ENCODE data around the gene TBC1D16. TPM values are rescaled to one million over a fixed set of nuclear protein-coding genes. Genes with fewer than 3 reads are reported as not detected.

TBC1D16 gene
- total and polyA plus RNA-seq, 12 donors = 4.8 to 23.3 (median 17.0) TPM

- H3K27ac ChIP-seq = no peak overlapping the region
- no peaks in the 10 kb centered on the region for H3K9me3 ChIP-seq
- intact Hi-C loops (cut with DNase I) = no loop called here
- WGBS, 2 donors = 84 to 88% methylated on average over 12 of the region's 12 CpGs
- ATAC-seq (no peak), DNase-seq (no peak)
- peaks cover 0 to 14% (median 0%) of the 10 kb centered on the region in 9 donors for H3K36me3 ChIP-seq
- H3K4me3 ChIP-seq = no peak overlapping the region
- peaks cover 0 to 17% (median 0%) of the 10 kb centered on the region in 9 donors for H3K4me1 ChIP-seq
- H3K27me3 ChIP-seq = no peaks in the 10 kb centered on the region
- TF ChIP-seq CTCF (IDR thresholded peaks at IDR 0.05) = no peak
Observed at GRCh38 chr17:80061421-80061820, 25.7 kb upstream of the TBC1D16 start.

- H3K4me1 ChIP-seq = peaks cover 0 to 17% (median 0%) of the 10 kb centered on the region in 9 donors
- no peak for DNase-seq
Observed at GRCh38 chr17:80060644-80061043, 25.0 kb upstream of the TBC1D16 start.

GRCh38 chr17:80058311-80058955 is 22.8 kb upstream of the TBC1D16 start:
- 95% methylated on average over 28 of the region's 28 CpGs for WGBS, 2 donors
- ATAC-seq (no peak), DNase-seq (no peak)
- Histone ChIP-seq H3K9me3 (no peaks in the 10 kb centered on the region), H3K4me3 (no peak overlapping the region), H3K27me3 (no peaks in the 10 kb centered on the region), H3K36me3 (peaks cover 0 to 14% (median 0%) of the 10 kb centered on the region in 9 donors), H3K27ac (no peak overlapping the region), H3K4me1 (peaks cover 0 to 13% (median 0%) of the 10 kb centered on the region in 9 donors)
- intact Hi-C loops (cut with DNase I) = no loop called here
- no peak for TF ChIP-seq CTCF (IDR thresholded peaks at IDR 0.05)

More at GRCh38 chr17:80060644-80061043, 25.0 kb upstream of the TBC1D16 start:
- Histone ChIP-seq H3K27ac (no peak overlapping the region), H3K36me3 (peaks cover 0 to 14% (median 0%) of the 10 kb centered on the region in 9 donors), H3K27me3 (no peaks in the 10 kb centered on the region), H3K9me3 (no peaks in the 10 kb centered on the region), H3K4me3 (no peak overlapping the region)
- 89 to 93% methylated on average over 4 of the region's 4 CpGs for WGBS, 2 donors
- intact Hi-C loops (cut with DNase I) = no loop called here
- ATAC-seq = no peak
- no peak for TF ChIP-seq CTCF (IDR thresholded peaks at IDR 0.05)

- no peaks in the 10 kb centered on the region for H3K27me3 ChIP-seq
- H3K9me3 ChIP-seq = no peaks in the 10 kb centered on the region
Observed at GRCh38 chr17:80055597-80055996, 19.9 kb upstream of the TBC1D16 start.

More at GRCh38 chr17:80055597-80055996, 19.9 kb upstream of the TBC1D16 start:
- TF ChIP-seq CTCF (IDR thresholded peaks at IDR 0.05) = no peak
- no peak for ATAC-seq
- DNase-seq = no peak
- peaks cover 0 to 21% (median 4%) of the 10 kb centered on the region in 9 donors for H3K36me3 ChIP-seq
- H3K27ac ChIP-seq = no peak overlapping the region
- intact Hi-C loops (cut with DNase I) = no loop called here
- WGBS, 2 donors = 92 to 93% methylated on average over 9 of the region's 9 CpGs
- no peak overlapping the region for H3K4me3 ChIP-seq
- H3K4me1 ChIP-seq = peaks cover 0 to 16% (median 0%) of the 10 kb centered on the region in 9 donors
